Fibroblast of lung (primary cell): ENCODE measurements around the gene DDO.

Source experiments
- EZH2 ChIP-seq: IDR thresholded peaks from 2 replicates; pipeline ENCODE4 v1.5.1; 2012; ENCODE audit warnings: low read length, control low read depth, mild to moderate bottlenecking; ENCODE audit errors: missing control alignments
- TF ChIP-seq, protein P1 (sequence below), 2 donors: IDR thresholded peaks in 1 of 2; conservative IDR thresholded peaks in 1 of 2; 1 replicate in 1 of 2; 2 replicates in 1 of 2; pipeline ENCODE4 v1.5.1; 2011 to 2012; ENCODE audit warnings: low read length in 2 of 2, control low read depth in 1 of 2, inconsistent platforms in 1 of 2, low read depth in 1 of 2, mild to moderate bottlenecking in 1 of 2

DNA sequence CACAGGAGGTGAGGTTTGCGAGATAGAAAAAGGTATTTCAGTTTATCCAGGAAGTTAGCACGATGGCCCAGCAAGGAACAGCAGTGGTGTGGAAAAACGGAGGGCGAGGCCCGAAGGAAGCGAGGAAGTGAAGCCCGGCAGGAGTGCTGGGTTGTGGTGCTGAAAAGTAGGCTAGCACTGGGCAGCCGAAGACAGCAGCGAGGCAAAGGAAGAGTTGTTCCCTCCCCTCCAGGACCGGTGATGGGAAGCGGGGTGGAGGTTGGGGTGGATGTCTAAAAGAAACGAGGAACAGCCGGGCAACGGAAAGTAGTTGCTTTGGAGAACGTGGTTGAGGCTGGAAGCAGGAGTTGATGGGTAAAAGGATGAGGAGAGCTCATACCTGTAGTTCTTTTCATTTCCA is 58.6 kb downstream of the DDO start:
- TF ChIP-seq, protein P1, sequence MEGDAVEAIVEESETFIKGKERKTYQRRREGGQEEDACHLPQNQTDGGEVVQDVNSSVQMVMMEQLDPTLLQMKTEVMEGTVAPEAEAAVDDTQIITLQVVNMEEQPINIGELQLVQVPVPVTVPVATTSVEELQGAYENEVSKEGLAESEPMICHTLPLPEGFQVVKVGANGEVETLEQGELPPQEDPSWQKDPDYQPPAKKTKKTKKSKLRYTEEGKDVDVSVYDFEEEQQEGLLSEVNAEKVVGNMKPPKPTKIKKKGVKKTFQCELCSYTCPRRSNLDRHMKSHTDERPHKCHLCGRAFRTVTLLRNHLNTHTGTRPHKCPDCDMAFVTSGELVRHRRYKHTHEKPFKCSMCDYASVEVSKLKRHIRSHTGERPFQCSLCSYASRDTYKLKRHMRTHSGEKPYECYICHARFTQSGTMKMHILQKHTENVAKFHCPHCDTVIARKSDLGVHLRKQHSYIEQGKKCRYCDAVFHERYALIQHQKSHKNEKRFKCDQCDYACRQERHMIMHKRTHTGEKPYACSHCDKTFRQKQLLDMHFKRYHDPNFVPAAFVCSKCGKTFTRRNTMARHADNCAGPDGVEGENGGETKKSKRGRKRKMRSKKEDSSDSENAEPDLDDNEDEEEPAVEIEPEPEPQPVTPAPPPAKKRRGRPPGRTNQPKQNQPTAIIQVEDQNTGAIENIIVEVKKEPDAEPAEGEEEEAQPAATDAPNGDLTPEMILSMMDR (conservative IDR thresholded peaks at IDR 0.05 in 1 of 2, IDR thresholded peaks at IDR 0.05 in 1 of 2; ENCODE audit: low read depth in 1 of 2, low read length in 2 of 2), result no peak
- no peak for TF ChIP-seq EZH2
